Adrenal gland (tissue), 12 donors: ENCODE measurements around the gene DDX27. TPM values are rescaled to one million over a fixed set of nuclear protein-coding genes. Genes with fewer than 3 reads are reported as not detected.

ENCODE experiments used
- DNase-seq, 7 donors: peaks; one replicate each; pipeline ENCODE4 v3.0.0-alpha.2; 2019 to 2020
- H3K27ac ChIP-seq, 5 donors: fragments of 200-600 bp; sonication (generic) in 4 of 5; 1 replicate in 3 of 5; 2 replicates in 2 of 5; pipeline versions ENCODE4 v1.5.1 to v1.8.0; 2016 to 2020; ENCODE audit warnings: mild to moderate bottlenecking in 1 of 5
- H3K27me3 ChIP-seq: fragments of 200-600 bp; 2 replicates; pipeline ENCODE4 v1.8.0; 2021
- H3K36me3 ChIP-seq, 2 donors: fragments of 200-600 bp; replicated peaks in 1 of 2; 1 replicate in 1 of 2; 2 replicates in 1 of 2; pipeline versions ENCODE4 v1.5.1 to v1.8.0; 2018 to 2022
- H3K4me1 ChIP-seq, 2 donors: fragments of 200-600 bp; replicated peaks in 1 of 2; 1 replicate in 1 of 2; 2 replicates in 1 of 2; pipeline versions ENCODE4 v1.5.1 to v1.8.0; 2018 to 2021
- H3K4me3 ChIP-seq, 4 donors: fragments of 200-600 bp; sonication (generic) in 3 of 4; one replicate each; pipeline ENCODE4 v1.5.1; 2016 to 2018
- H3K9me3 ChIP-seq, 3 donors: fragments of 200-600 bp; sonication (generic) in 1 of 3; replicated peaks in 1 of 3; 1 replicate in 2 of 3; 2 replicates in 1 of 3; pipeline versions ENCODE4 v1.5.1 to v1.8.0; 2016 to 2021
- CTCF ChIP-seq, 6 experiments: fragments of 450-650 bp in 4 of 6; fragments of 200-600 bp in 2 of 6; sonication (generic) in 1 of 6; IDR thresholded peaks; 1 replicate in 5 of 6; 2 replicates in 1 of 6; pipeline versions ENCODE4 v1.5.1 to v1.8.0; 2016 to 2021; ENCODE audit warnings: antibody characterized with exemption in 6 of 6, mild to moderate bottlenecking in 2 of 6, moderate library complexity in 1 of 6
- POLR2A ChIP-seq, 2 donors: fragments of 450-650 bp; IDR thresholded peaks; one replicate each; pipeline ENCODE4 v1.6.1; 2017; ENCODE audit warnings: antibody characterized with exemption in 2 of 2, mild to moderate bottlenecking in 2 of 2, moderate library complexity in 1 of 2
- WGBS, 4 donors: extraction: QIAGEN DNeasy Blood & Tissue Kit in 2 of 4; methylation state at CpG; one replicate each; pipeline versions ENCODE4 v1.1.5 to v1.1.7; 2013 to 2017; 5-methylcytosine and 5-hydroxymethylcytosine counted together
- intact Hi-C, 2 donors: fragments of 100-400 bp; cut with DNase I; formaldehyde crosslinking; loops; one replicate each; pipeline versions ENCODE4 v1.14.1 to v1.15.0; 2022 to 2023
- polyA plus RNA-seq, 3 donors: library from polyadenylated mRNA; stranded (reverse); fragments of 200-250 nt in 2 of 3; fragments of 350-450 nt in 1 of 3; fragmentation: Illumina TruSeq in 1 of 3; extraction: RNeasy Lipid Tissue Mini Kit (QIAGEN cat#74804) in 1 of 3; gene quantifications; one replicate each; pipeline ENCODE4 v1.2.3, GENCODE V29; 2013 to 2014
- total RNA-seq, 9 donors: library from RNA; depleted of rRNA in 4 of 9; stranded (reverse); fragments of >200 nt in 4 of 9; fragments of 120-200 nt in 1 of 9; fragmentation: NEBNext Ultra II Directional in 1 of 9; extraction: Animal tissue kit (Norgen Biotek cat#: 25700) in 1 of 9; gene quantifications; one replicate each; pipeline versions ENCODE4 v1.1.0 to v1.2.4, GENCODE V29; 2013 to 2023
- donor health status: healthy with polysubstance abuse.
- donor health status: Bipolar disorder and iron deficiency.
- donor health status: DM: yes; HTN: yes; CAD: no.
- donor health status: DM: no; HTN: no; CAD: no.
- donor health status: DM: no; HTN: no; CAD: no.
- donor health status: DM: yes; HTN: yes; CAD: no.

Gene DDX27
- total and polyA plus RNA-seq, 12 donors = 18.7 to 42.3 (median 23.2) TPM

GRCh38 chr20:49278036-49278817 is 59.0 kb downstream of the DDX27 start, which contains the start of gene ZNFX1:
Gene ZNFX1 (minus strand): TSS chr20:49278057. CDS start chr20:49275839, 2,218 bp downstream.
- peak within 1 kb of the TSS; percentile 85 to 98 (median 98) for H3K27ac ChIP-seq
- H3K4me3 ChIP-seq = peak within 1 kb of the TSS; percentile 76 to 89 (median 80)
- no peaks in the 10 kb centered on the region for H3K27me3 ChIP-seq
- H3K9me3 ChIP-seq = peaks cover 0 to 23% (median 0%) of the 10 kb centered on the region in 3 donors
- peaks cover 0 to 55% of the 10 kb centered on the region in 2 donors for H3K36me3 ChIP-seq
- TF ChIP-seq CTCF (IDR thresholded peaks at IDR 0.05) = peak in 1 of 6 experiments; percentile 12
- peak; percentile 98 for TF ChIP-seq POLR2A (IDR thresholded peaks at IDR 0.05)
- DNase-seq = peak; percentile 99 to 100 (median 99)
- WGBS, 4 donors = 0 to 1% (median 0%) methylated on average over 19 to 80 of the region's 80 CpGs
- peaks cover 29 to 55% of the 10 kb centered on the region in 2 donors for H3K4me1 ChIP-seq
- intact Hi-C loops = no loop called here

GRCh38 chr20:49278818-49279676 is 59.8 kb downstream of the DDX27 start:
- intact Hi-C loops = no loop called here
- WGBS, 4 donors = 13 to 25% (median 19%) methylated on average over 32 to 33 of the region's 33 CpGs
- Histone ChIP-seq H3K4me3 (peak overlapping the region; percentile 25 to 82 (median 80)), H3K4me1 (peaks cover 29 to 55% of the 10 kb centered on the region in 2 donors), H3K36me3 (peaks cover 0 to 55% of the 10 kb centered on the region in 2 donors), H3K9me3 (peaks cover 0 to 23% (median 0%) of the 10 kb centered on the region in 3 donors), H3K27me3 (no peaks in the 10 kb centered on the region), H3K27ac (peak overlapping the region; percentile 85 to 98 (median 98))
- TF ChIP-seq POLR2A (IDR thresholded peaks at IDR 0.05) (no peak), CTCF (IDR thresholded peaks at IDR 0.05) (no peak)
- peak in 6 of 7 donors; percentile 31 to 60 (median 36) for DNase-seq

- no peak for DNase-seq
These were observed 60.7 kb downstream of the DDX27 start for GRCh38 chr20:49279677-49280462.

More at GRCh38 chr20:49279677-49280462, 60.7 kb downstream of the DDX27 start:
- TF ChIP-seq CTCF (IDR thresholded peaks at IDR 0.05) = peak in 1 of 6 experiments; percentile 1
- no peak for TF ChIP-seq POLR2A (IDR thresholded peaks at IDR 0.05)
- Histone ChIP-seq H3K36me3 (peaks cover 0 to 54% of the 10 kb centered on the region in 2 donors), H3K4me1 (peaks cover 29 to 53% of the 10 kb centered on the region in 2 donors), H3K27me3 (no peaks in the 10 kb centered on the region), H3K27ac (peak overlapping the region in 1 of 5 donors; percentile 98), H3K4me3 (peak overlapping the region in 1 of 4 donors; percentile 79), H3K9me3 (peaks cover 0 to 23% (median 0%) of the 10 kb centered on the region in 3 donors)
- intact Hi-C loops = no loop called here
- 60 to 75% (median 68%) methylated on average over 7 of the region's 7 CpGs for WGBS, 4 donors
